KOPT-K1 (cell line): ENCODE results near the gene ALG5.

Experiments used
- H3K27ac ChIP-seq: fragments of 200-600 bp; sonication (generic); 2 replicates; pipeline ENCODE4 v1.5.1; 2016; ENCODE audit warnings: antibody characterized with exemption, mild to moderate bottlenecking, low read depth, low read length; ENCODE audit not compliant: poor library complexity, severe bottlenecking
- H3K36me3 ChIP-seq: fragments of 200-600 bp; sonication (generic); 2 replicates; pipeline ENCODE4 v1.5.1; 2017; ENCODE audit warnings: antibody characterized with exemption, mild to moderate bottlenecking, low read length, moderate library complexity; ENCODE audit not compliant: insufficient read depth
- H3K9me3 ChIP-seq: fragments of 200-600 bp; sonication (generic); 2 replicates; pipeline ENCODE4 v1.5.1; 2017; ENCODE audit warnings: antibody characterized with exemption, low read length, mild to moderate bottlenecking; ENCODE audit not compliant: insufficient read depth, poor library complexity, severe bottlenecking

The ALG5 gene

GRCh38 chr13:36950920-36951319 lies 48.2 kb downstream of the ALG5 start:
- H3K9me3 ChIP-seq: no peaks in the 10 kb centered on the region
- no peak overlapping the region for H3K27ac ChIP-seq
- peaks cover 78% of the 10 kb centered on the region for H3K36me3 ChIP-seq

GRCh38 chr13:36950330-36950729 lies 48.8 kb downstream of the ALG5 start:
- H3K36me3 ChIP-seq: peaks cover 73% of the 10 kb centered on the region
- H3K27ac ChIP-seq: no peak overlapping the region
- no peaks in the 10 kb centered on the region for H3K9me3 ChIP-seq

- no peaks in the 10 kb centered on the region for H3K9me3 ChIP-seq
- H3K27ac ChIP-seq: no peak overlapping the region
- peaks cover 23% of the 10 kb centered on the region for H3K36me3 ChIP-seq
Observed at GRCh38 chr13:36945078-36945477, 54.1 kb downstream of the ALG5 start.

GRCh38 chr13:36925603-36926002 lies 73.5 kb downstream of the ALG5 start:
- Histone ChIP-seq H3K9me3 (no peaks in the 10 kb centered on the region), H3K36me3 (no peaks in the 10 kb centered on the region), H3K27ac (no peak overlapping the region)

- Histone ChIP-seq H3K36me3 (no peaks in the 10 kb centered on the region), H3K27ac (no peak overlapping the region), H3K9me3 (no peaks in the 10 kb centered on the region)
Observed at GRCh38 chr13:36924001-36924400, 75.1 kb downstream of the ALG5 start.

GRCh38 chr13:36921631-36922301 lies 77.4 kb downstream of the ALG5 start:
- no peak overlapping the region for H3K27ac ChIP-seq
- no peaks in the 10 kb centered on the region for H3K36me3 ChIP-seq

GRCh38 chr13:36920616-36921185 lies 78.4 kb downstream of the ALG5 start:
- H3K9me3 ChIP-seq: no peaks in the 10 kb centered on the region
- no peaks in the 10 kb centered on the region for H3K36me3 ChIP-seq
- H3K27ac ChIP-seq: no peak overlapping the region

More at GRCh38 chr13:36921631-36922301, 77.4 kb downstream of the ALG5 start:
- H3K9me3 ChIP-seq: no peaks in the 10 kb centered on the region

DNA sequence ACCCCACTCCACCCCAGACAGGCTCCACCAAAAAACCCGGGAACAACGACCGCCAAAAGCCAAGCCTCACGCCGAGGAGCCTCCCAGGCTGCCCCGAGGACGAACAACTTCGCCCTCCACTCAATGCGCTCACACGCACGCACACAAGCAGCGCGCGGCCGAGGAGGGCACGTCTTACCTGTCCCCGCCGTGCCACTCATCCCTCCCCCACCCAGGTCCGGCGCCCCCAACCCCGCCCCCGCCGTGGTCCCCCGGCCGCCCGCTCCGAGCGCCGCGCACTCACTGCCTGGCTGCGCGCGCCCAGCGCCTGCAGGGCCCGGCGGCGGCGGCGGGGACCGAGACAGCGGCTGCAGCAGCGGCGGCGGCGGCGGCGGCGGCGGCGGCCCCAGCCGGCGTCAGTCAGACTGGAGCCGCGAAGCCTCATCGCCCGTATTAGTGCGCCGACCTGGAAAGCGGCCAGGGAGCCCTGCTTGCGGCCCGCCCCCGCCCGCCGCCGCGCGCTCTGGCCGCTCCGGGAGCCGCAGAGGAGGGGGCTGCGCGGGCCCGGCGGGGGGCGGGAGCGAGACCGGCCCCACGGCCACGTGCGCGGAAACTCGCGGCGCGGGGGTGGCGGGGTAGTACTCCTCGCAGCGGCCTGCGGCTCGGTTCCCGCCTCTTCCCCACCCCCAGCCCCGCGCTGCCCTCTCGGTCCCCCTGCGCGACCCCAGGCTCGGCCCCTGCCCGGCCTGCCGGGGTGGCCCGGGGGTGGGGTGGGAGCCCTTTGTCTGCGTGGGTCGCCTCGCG lies 79.1 kb downstream of the ALG5 start, which contains the start of gene SMAD9:
Gene SMAD9 (minus strand): TSS at position 406 of the 783 bp plus-strand sequence. CDS start 40,549 bp downstream, outside the sequence.
- H3K27ac ChIP-seq: no peak within 1 kb of the TSS
- H3K36me3 ChIP-seq: no peaks in the 10 kb centered on the region
- H3K9me3 ChIP-seq: no peaks in the 10 kb centered on the region

DNA sequence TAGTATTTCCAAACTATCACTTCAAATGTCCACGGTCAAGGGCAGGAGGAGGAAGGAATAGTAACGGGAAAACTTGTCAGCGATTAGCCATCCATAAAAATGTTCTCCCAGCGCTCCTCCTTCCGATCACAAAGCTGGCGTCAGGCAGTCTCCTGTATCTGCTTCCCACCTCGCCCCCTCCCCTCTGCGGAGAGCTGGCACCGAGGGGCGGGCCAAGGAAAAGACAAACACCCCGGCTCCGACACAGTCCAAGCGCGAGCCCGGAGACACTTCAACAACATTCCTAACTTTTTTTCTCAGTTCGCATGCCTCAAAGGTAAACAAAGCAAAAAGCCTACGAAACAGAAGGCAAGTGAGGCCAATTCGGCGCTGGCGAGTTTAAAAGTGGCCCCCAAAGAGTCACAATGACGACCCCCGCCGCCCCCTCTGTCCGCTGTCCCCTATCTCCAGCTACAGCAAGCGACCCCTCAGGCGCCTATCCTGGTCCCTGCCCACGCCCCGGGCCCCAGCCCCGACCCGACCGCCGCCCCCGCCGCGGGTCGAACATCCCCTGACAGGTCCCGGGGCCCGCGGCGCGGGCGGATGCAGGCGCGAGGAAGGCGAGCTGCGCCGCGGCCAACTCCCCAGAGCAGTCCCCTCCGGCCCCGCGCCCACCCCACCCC lies 79.8 kb downstream of the ALG5 start:
- no peaks in the 10 kb centered on the region for H3K36me3 ChIP-seq
- no peak overlapping the region for H3K27ac ChIP-seq
- H3K9me3 ChIP-seq: no peaks in the 10 kb centered on the region

DNA sequence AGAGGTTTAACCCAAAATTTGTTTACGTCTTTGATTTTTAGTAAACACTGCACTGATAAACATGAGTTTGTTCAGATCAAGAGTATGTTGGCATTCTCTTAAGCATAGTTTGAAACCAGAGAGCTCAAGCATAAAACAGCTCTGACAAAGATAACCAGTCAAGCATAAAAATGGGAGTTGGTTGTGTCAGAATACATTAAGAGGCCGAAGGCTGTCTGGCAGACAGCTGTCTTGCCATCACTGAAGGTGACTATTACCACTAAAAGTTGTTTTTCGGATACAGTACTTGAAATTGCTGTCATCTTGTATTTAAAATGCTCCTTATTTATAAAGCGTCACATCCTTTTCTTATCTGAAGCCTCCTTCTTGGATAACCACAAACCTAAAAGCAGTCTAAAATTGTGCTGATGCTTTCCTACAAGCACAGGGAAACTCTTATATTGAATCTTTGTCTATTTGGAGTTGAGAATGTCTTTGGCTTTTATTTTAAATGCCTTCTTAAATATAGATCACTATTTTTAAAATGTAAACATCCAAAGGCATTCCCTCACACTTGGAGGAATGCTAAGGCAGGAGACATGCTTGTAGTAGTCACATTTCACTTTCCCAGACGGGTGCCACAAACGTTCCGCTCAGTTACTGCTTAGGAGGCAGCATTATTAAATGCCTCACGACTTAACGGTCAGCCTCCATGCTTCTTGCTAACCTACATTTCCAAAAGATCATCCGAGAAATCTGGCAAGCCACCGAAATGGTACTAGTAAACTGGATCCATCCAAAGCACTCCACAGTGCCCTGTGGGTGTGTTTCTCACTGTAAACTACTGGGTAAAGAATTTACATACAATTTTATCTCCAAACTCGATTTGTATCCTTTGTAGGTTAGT lies 80.7 kb downstream of the ALG5 start:
- Histone ChIP-seq H3K27ac (no peak overlapping the region), H3K9me3 (no peaks in the 10 kb centered on the region), H3K36me3 (no peaks in the 10 kb centered on the region)

GRCh38 chr13:36917311-36917710 lies 81.8 kb downstream of the ALG5 start:
- Histone ChIP-seq H3K27ac (no peak overlapping the region), H3K9me3 (no peaks in the 10 kb centered on the region), H3K36me3 (no peaks in the 10 kb centered on the region)

- no peaks in the 10 kb centered on the region for H3K9me3 ChIP-seq
- H3K36me3 ChIP-seq: no peaks in the 10 kb centered on the region
- no peak overlapping the region for H3K27ac ChIP-seq
Observed at GRCh38 chr13:36915896-36916640, 83.1 kb downstream of the ALG5 start.

DNA sequence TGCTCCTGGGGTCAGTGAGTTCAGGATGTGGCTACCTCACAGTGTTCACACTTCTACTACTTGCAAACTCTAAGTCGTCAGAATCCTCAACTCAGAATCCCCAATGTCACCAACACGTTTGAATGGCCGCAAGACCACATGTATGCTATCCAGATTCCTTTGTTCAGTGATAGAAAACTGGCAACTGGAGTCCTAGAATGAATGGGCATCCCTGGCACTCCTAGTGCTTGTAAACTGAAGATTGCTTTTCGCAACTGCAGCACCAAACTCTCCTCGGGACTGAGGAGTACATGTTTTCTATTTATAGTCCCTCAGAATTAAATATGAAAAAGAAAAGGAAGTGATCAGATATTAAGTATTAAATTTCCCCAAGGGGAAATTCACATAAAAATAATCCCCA lies 84.0 kb downstream of the ALG5 start:
- H3K36me3 ChIP-seq: no peaks in the 10 kb centered on the region
- H3K27ac ChIP-seq: no peak overlapping the region
- H3K9me3 ChIP-seq: no peaks in the 10 kb centered on the region

GRCh38 chr13:36914648-36915047 lies 84.5 kb downstream of the ALG5 start:
- H3K27ac ChIP-seq: no peak overlapping the region
- no peaks in the 10 kb centered on the region for H3K9me3 ChIP-seq
- H3K36me3 ChIP-seq: no peaks in the 10 kb centered on the region
